HG02938 (cell line): ENCODE results near the gene ATP8B4.
"Not testable (repeated sequence)": the region's sequence is repeated elsewhere in the genome, so short reads cannot be mapped to it uniquely, and the experiment has no call there.

ENCODE experiments used
- ATAC-seq: cut with Tn5 transposase; IDR thresholded peaks from one replicate; pipeline ENCODE4 v1.9.1; 2021; ENCODE audit warnings: mild to moderate bottlenecking, moderate library complexity; ENCODE audit not compliant: unreplicated experiment

The ATP8B4 gene

GRCh38 chr15:49963033-49963772, 155.8 kb downstream of the ATP8B4 start:
- ATAC-seq: not testable (repeated sequence)

- ATAC-seq: no peak
These were observed 156.9 kb downstream of the ATP8B4 start for GRCh38 chr15:49962044-49962602.

- ATAC-seq: no peak
These were observed 165.6 kb downstream of the ATP8B4 start for GRCh38 chr15:49953421-49953820.

DNA sequence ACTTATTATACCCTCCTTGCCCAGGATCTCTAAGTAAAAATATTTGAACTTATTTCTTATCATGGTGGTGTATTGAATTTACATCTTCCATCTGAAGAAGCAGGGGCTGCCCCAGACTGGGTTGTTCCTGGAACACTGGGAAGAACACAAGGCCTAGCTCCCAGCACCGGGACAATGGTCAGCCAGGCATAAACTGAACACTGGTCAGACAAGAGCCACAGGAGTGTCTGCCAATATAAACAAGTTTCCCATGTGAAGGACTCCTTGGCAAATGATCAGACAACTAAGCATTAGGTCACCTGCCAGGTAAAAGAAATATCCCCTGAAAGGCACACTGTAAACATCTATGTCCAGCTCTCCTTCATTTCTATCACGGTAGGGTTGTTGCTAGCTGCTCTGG, 172.4 kb downstream of the ATP8B4 start:
- no peak for ATAC-seq

- ATAC-seq: no peak
These were observed 184.5 kb downstream of the ATP8B4 start for GRCh38 chr15:49934487-49934886.

- ATAC-seq: no peak
These were observed 191.7 kb downstream of the ATP8B4 start for GRCh38 chr15:49927189-49927861.

GRCh38 chr15:49926740-49927139, 192.3 kb downstream of the ATP8B4 start:
- ATAC-seq: no peak

GRCh38 chr15:49923671-49924070, 195.4 kb downstream of the ATP8B4 start:
- no peak for ATAC-seq

DNA sequence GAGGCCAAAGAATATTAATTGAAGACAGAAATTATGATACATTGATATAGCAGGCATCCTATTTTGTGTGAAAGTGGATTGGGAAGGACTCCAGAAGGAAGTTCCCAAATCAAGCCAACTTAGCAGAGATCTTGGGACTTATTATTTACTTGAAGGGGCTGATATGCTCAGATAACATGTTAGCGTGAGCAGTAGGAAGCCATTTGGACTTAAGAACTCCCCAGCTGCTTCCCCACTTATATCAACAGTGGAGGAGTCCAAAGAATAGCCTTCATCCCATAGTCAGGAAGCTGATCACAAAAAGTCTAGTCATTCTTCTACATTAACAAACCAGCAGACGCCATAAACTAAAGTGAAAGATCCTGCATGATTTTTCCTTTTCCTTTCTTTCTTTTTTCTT, 200.0 kb downstream of the ATP8B4 start:
- ATAC-seq: no peak

DNA sequence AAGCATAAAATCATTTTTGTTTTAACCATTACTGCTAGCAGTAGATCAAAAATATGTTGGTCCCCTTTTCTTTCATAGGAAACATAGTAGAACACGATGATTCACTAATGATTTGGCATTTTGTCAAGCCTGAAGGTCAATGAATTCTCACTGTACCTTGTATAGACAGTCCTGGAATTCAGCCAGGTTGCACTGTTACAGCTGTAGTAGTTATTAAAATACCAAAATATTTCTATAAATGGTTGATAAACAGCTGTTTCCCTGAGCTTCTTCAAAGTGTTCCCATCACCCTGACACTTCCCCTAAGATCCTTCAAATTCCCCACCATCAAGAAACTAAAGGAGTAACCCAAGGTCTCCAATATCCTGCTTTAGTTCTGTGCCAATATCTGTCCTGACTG, 200.9 kb downstream of the ATP8B4 start:
- no peak for ATAC-seq

GRCh38 chr15:49916998-49917397, 202.0 kb downstream of the ATP8B4 start:
- ATAC-seq: no peak

GRCh38 chr15:49915822-49916221, 203.2 kb downstream of the ATP8B4 start:
- no peak for ATAC-seq

- ATAC-seq: no peak
These were observed 210.1 kb downstream of the ATP8B4 start for GRCh38 chr15:49908933-49909295.

DNA sequence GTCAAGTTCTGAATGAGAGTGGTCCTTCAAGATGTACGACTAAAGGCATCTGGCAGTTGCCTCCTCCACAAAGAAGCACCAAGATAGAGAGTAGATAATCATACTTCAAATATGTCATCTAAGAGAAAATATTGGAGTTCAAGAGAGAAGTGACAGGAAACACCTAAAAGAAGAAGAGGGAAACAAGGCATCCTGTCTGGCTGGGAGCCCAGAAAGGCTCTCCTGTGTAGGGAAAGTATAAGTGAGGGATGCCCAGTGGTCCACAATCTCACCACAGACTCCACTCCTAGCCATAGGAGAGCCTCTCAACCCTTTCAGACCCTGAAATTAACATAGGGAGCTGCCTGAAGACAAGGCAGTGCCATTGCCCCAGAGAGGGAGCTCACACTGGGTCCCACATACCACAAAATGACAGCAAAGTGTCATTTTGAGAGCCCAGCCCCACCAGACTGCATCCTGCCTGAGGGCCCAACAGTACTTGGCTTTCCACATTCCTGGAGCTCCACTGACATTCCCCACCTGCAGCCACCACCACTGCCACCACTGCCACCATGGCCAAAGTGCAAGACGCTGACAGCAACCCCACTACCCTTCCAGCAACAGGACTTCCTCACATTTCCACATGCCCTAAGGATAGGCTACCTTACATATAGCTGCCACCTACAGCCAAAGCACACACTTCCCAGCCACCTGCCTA, 210.6 kb downstream of the ATP8B4 start:
- no peak for ATAC-seq

- ATAC-seq: no peak
These were observed 212.1 kb downstream of the ATP8B4 start for GRCh38 chr15:49906966-49907365.

DNA sequence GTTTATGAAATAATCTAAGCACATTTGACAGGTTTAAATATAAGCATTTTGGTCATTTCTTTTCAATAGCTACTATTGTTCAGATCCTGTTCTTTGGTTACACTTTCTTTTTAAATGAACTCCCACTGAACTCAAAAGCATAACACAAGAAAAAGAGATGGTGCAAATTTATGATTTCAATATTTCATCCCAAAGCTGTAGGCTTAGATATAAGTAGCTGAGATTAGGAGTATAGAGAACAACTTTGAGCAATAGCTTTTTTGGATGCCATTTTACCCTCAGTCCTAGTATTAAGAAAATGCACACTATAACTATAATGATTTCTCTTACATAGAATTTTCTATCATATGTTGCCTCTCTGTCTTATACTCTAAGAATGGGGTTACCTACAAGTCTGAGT, 213.8 kb downstream of the ATP8B4 start:
- ATAC-seq: no peak

GRCh38 chr15:49904296-49904695, 214.7 kb downstream of the ATP8B4 start:
- no peak for ATAC-seq

DNA sequence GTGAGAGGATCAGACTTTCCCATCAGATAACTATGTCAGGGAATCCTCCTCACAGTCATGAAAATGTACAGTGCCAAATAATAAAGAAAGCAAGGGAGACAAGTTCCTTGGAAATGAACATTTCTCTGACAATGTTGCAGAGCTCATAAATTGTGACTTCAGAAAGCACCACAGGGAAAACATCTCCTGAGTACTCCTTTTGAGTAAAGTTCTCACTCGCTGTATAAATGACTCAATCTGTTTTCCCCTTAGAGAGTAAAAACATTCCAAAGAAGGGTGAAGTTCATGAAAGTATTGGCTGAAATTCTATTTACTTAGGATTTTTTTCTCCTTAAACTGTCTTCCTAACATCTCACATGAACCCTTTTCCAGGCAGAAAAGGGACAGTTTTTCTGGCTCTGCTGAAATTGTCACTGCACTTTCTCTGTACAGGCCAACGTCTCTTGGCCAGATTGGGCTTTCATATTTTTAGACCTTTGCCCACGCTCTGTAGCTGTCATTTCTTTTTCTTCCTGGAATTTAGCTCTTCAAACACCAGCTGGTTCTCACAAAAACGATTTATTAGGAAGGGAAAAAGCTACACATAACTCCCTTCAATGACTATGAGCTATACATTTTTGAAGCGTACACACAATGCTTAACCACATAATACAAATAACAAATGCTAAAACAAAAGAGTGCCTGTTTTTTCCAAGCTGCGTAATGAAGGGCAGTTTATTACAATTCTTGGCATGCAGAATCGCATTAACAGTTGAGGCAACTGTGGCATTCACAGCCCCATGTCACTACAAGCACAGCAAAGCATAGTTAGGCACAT, 216.1 kb downstream of the ATP8B4 start:
- no peak for ATAC-seq

- no peak for ATAC-seq
These were observed 216.9 kb downstream of the ATP8B4 start for GRCh38 chr15:49901996-49902684.

- ATAC-seq: no peak
These were observed 217.7 kb downstream of the ATP8B4 start for GRCh38 chr15:49901321-49901720.
